GM19455 (cell line): ENCODE measurements around the gene NRGN.

Source experiments
- ATAC-seq: cut with Tn5 transposase; IDR thresholded peaks from one replicate; pipeline ENCODE4 v1.9.1; 2021; ENCODE audit not compliant: unreplicated experiment

Gene NRGN

GRCh38 chr11:124738713-124739478 lies 846 bp upstream of the NRGN start:
- no peak for ATAC-seq

DNA sequence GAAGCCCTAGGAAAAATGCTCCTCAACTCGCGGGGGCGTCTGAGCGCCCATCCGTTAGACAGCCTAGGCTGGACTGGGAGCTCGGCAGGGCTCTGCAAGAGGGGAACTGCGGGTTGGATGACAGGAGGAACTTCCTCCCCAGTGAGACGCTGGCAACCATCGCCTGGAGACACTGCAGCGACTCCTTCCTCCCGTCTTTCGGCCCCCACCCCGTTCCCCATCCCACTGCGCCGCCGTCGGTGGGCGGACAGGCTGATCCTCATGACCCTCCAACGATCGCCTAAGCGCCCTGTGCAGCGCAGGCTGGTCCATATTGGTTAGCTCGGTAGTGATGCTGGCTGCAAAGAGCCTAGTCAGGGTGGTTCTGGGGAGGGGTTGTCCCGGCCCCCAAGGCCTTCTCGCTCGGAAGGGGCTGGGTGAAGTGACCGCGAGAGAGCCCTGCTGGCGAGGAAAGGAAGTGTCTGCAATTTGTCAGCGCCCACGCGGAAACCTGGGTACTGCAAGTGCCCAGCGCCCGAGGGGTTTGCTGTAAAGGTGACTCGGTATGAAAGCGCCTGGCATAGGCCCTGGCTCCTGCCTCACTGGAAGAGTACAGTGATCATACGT lies 638 bp downstream of the NRGN start:
- ATAC-seq: peak; percentile 34

GRCh38 chr11:124742555-124742954 lies 2.8 kb downstream of the NRGN start:
- ATAC-seq: no peak

DNA sequence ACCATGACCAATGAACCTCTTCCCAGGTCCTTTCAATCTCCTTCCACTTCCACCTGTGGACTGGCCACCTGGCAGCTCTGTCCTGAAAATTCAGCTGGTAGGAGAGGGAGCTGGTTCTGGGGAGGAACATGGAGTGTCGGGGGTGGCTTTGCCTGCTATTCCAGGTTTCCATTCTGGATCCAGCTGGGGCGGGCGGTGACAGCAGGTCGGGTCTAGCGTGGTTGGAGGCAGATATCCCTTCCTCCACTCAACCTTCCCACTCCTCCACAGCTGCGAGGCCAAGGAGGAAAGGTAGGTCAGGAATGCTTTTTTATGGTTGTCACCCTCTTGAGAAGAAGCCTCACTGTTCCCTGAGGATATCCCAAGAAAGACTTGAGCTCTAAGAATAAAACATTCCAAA lies 3.3 kb downstream of the NRGN start:
- ATAC-seq: no peak

- no peak for ATAC-seq
These were observed 5.6 kb downstream of the NRGN start for GRCh38 chr11:124745270-124745834.

DNA sequence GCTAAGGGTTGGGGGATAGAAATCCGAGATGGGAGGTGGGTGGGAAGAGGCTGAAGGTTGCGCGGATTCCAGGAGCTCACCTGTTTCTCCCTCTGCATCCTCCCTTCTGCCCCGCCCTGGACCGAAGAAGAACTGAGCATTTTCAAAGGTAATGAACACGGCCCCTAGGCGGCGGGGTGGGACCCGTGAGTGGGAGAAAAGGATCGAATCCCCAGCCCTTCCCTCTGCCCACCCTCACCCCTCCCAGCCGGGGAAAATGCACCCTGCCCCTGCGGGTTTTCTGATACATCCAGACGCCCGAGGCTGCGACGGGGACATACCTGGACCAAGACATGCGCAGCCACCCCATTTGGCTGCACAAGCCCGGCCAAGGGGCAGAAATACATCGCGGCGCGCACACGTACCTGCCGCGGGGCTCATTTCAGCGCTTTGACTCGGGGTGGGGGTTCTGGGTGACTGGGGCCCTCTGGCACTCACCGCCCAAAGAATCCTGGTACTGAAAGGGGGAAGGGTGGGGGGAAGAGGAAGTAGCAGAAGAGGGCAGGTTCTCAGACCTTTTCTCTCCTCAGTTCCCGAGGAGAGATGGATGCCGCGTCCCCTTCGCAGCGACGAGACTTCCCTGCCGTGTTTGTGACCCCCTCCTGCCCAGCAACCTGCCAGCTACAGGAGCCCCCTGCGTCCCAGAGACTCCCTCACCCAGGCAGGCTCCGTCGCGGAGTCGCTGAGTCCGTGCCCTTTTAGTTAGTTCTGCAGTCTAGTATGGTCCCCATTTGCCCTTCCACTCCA lies 6.3 kb downstream of the NRGN start:
- peak; percentile 16 for ATAC-seq

GRCh38 chr11:124746621-124747243 lies 7.0 kb downstream of the NRGN start:
- peak; percentile 92 for ATAC-seq

GRCh38 chr11:124747406-124748099 lies 7.8 kb downstream of the NRGN start:
- ATAC-seq: no peak

DNA sequence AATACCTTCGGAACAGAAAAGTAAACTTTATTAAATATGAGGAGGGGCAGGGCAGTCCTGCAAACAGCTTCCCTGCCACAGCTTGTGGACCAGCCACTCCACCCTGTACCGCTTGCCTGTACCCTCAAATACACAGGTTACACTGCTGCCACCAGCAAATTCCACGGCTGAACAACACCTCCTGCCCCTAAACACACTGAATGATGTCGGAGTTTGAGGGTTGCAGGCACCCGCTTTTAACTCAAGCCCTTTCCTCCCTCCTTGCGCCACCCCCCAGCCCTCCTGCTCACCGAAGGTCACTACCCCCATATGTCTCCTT lies 8.3 kb downstream of the NRGN start:
- no peak for ATAC-seq

DNA sequence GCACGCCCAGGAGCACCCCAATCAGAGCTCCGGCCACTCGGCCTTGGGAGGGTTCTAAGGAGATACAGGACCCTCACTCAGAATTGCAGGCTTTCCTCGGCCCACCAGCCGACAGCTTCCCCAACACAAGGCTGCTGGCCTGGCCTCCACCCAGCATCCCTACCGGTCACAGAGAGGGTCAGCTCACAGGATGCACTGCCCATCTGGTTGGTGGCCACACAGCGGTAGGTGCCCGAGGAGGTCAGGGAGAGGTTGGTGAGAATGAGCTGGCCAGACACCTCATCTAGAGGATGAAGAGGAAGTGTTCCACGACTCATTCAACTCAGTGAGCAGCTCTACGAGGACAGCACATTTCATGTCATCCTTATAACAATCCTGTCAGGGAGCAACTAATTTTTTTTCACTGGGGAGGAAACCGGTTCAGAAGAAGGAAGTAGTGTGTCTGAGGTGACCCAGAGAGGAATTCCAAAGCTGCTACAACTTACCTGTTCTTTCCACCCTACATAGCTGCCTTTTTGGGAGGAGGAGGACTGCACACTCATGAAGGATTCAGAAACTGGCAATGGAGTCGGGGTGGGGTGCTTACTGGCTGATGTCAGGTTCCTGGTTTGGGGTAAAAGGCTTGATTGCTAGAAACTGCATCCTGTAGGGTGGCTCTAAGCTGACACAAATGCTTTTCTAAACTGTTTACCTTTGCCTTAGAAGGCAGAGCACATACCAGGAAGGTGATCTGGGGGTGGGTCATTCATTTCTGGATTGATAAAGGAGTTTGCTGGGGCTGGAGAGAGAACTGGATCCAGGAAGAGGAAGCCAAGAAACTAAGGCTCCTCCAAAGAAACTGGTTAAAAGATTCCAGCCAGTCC lies 9.0 kb downstream of the NRGN start:
- ATAC-seq: no peak

DNA sequence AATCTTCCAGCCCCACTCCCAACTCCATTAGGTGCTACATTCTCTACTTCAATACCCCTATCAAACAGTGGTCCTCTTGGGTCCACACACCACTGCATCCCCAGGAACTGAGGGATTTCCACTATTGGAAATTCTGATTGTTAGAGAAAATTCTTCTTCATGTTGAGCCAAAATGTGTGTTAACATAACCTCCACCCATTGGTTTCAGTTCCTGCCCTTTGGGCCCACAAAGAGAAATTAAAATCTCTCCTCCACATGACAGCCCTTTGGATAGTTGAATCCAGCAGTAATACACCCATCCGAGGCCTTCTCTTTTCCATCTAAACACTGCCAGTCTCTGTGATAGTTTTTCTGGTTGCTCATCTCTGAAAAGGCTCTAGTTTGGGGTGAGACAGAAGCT lies 10.2 kb downstream of the NRGN start:
- no peak for ATAC-seq

- no peak for ATAC-seq
These were observed 11.6 kb downstream of the NRGN start for GRCh38 chr11:124751391-124751740.

DNA sequence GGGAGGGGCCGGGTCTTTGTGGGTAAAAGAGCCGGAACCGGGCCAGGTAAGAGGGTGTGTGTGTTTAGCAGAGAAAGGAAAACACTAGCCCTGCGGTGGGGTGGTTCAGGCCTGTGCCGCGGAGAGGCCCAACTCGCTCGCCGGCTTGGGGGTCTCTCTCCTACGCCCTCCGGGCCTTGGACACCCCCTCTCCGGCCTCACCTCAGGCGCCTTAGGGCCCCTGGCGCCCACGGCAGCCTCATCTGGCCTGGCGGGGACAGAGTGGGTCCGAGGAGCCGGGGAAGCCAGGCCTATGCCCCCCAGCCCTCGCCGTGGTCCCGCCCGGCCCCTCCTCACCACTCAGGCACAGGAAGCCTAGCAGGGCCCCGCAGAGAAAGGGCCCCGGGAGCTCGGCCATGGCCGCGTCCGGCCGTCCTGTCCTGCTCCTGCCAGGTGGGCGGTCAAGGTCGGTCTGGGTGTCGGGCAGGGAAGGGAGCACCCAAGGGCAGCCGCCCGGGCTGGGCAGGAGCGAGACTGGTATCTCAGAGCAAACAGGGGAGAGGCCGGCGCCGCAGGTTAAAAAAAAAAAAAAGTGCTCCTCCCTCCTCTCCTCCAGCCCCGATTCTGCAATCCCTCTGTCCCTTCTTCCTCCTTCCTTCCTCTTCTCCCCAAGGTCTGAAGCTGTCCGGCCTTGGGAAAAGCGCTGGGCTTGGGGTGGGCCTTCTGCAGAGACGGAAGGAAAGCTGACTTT lies 12.2 kb downstream of the NRGN start, which contains the start of gene VSIG2:
Gene VSIG2 (minus strand): TSS at position 515 of the 730 bp plus-strand sequence. CDS start 118 bp downstream, at position 397.
- no peak for ATAC-seq

DNA sequence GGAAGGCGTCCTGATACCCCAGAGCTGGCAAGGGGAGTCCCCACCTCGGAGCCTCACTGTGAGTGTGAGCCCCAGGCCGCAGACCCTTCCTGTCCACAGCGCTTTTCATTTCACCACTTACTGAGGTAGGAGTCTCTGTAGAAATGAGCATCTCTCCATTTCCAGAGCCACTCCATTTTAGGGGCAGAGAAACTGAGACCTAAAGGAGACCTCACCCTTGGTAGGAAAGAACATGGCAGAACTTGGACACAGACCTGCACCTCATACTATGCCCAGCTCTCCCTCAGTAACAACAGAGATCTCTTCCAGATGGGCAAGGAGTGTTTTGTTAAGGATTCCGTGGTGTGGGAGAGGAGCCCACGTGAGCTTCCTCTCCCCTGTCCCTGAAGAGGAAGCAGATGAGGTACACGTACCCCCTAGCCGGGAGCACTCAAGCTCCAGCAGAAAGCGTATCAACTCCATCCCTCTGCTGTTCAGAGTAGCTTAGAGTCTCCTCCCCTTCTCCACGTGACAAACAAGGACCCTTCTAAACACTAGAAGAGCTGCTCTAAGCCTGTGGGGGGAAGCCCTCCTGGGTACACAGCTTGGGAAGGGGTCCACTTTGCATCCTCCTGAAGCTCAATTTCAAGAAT lies 12.8 kb downstream of the NRGN start:
- no peak for ATAC-seq

- no peak for ATAC-seq
These were observed 13.5 kb downstream of the NRGN start for GRCh38 chr11:124753205-124753604.

GRCh38 chr11:124753624-124754023 lies 13.9 kb downstream of the NRGN start:
- no peak for ATAC-seq

DNA sequence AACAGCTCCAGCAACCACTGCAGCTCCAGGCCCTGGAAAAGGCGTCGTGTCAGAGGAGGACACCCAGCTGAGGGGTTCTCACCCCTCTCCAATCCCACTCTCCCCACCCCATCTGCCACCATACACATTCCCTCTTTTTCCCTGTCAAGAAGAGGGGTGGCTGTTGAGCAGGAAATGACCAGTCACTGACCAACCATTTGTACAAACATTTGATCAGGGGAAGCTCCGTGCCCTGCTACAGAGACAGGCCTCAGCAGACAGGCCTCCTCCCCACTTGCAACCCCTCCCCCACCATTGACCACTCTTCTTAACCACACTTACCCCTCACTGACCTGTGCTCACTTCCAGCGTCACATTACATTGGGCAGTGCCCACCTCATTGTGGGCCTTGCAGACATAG lies 14.6 kb downstream of the NRGN start:
- ATAC-seq: no peak

DNA sequence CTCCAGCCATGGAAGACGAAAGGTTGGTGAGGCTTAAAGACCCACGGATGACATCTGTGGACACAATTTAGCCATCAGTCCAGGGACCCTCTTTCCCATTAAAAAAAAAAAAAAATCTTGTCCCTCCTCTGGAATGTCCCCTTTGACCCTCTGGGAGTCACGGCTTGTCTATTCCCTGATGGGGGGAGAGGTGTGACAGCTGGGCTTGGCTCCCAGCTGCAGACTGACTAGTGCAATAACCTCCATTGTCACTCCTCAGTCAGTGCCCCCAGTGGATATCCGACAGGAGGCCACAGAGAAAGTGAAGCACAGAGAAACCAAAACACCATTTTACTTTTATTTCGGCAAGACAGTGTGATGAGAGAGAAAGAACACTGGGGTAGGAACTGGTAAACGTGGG lies 15.0 kb downstream of the NRGN start:
- ATAC-seq: no peak
